A673 (cell line): ENCODE measurements around the gene SGCD. TPM values are rescaled to one million over a fixed set of nuclear protein-coding genes. Genes with fewer than 3 reads are reported as not detected.

Experiments used
- BruUV-seq: library from RNA; stranded (reverse); fragments of 400-500 nt; replicated peaks from 2 replicates; lab custom pipeline; 2021; lab: Mats Ljungman, UMichigan
- CTCF ChIA-PET: fragments of 300-600 bp; sonication (Branson Sonifier 250); formaldehyde crosslinking; loops from one replicate; lab custom pipeline; 2022; ENCODE audit warnings: antibody characterized with exemption; lab: Charles Lee
- POLR2A ChIA-PET: fragments of 300-600 bp; sonication (Branson Sonifier 250); formaldehyde crosslinking; loops from one replicate; lab custom pipeline; 2022; ENCODE audit warnings: antibody characterized with exemption; ENCODE audit not compliant: low non-redundant PET; lab: Charles Lee
- DNase-seq: peaks from one replicate; pipeline ENCODE4 v3.0.0-alpha.2; 2015; ENCODE audit warnings: low spot score
- H3K27ac ChIP-seq: fragments of 200-600 bp; sonication (generic); 2 replicates; pipeline ENCODE4 v1.5.1; 2016; ENCODE audit warnings: mixed run types, low read depth, mild to moderate bottlenecking, mixed read lengths, antibody characterized with exemption, low read length; ENCODE audit not compliant: poor library complexity, severe bottlenecking
- H3K27me3 ChIP-seq: fragments of 200-600 bp; sonication (generic); replicated peaks from 2 replicates; pipeline ENCODE4 v1.6.1; 2017; ENCODE audit warnings: mixed run types, low read depth, mild to moderate bottlenecking, mixed read lengths, antibody characterized with exemption, low read length; ENCODE audit not compliant: insufficient read depth, poor library complexity
- H3K36me3 ChIP-seq: fragments of 200-600 bp; sonication (generic); 2 replicates; pipeline ENCODE4 v1.6.1; 2016; ENCODE audit warnings: mixed run types, mild to moderate bottlenecking, mixed read lengths, antibody characterized with exemption, low read length; ENCODE audit not compliant: insufficient read depth, poor library complexity, severe bottlenecking
- H3K4me1 ChIP-seq: fragments of 200-600 bp; sonication (generic); 2 replicates; pipeline ENCODE4 v1.6.1; 2017; ENCODE audit warnings: mixed run types, mild to moderate bottlenecking, mixed read lengths, antibody characterized with exemption, low read length; ENCODE audit not compliant: insufficient read depth, poor library complexity, severe bottlenecking
- H3K4me3 ChIP-seq: fragments of 200-600 bp; sonication (generic); 2 replicates; pipeline ENCODE4 v1.5.1; 2016; ENCODE audit warnings: low read depth, mixed run types, mild to moderate bottlenecking, mixed read lengths, low read length; ENCODE audit not compliant: poor library complexity, severe bottlenecking
- H3K9me3 ChIP-seq: fragments of 200-600 bp; sonication (generic); 2 replicates; pipeline ENCODE4 v1.6.1; 2016; ENCODE audit warnings: mixed run types, low read depth, mild to moderate bottlenecking, mixed read lengths, antibody characterized with exemption, low read length; ENCODE audit not compliant: poor library complexity, severe bottlenecking
- EZH2 ChIP-seq: fragments of 200-600 bp; sonication (generic); IDR thresholded peaks from 2 replicates; pipeline ENCODE4 v1.6.1; 2017; ENCODE audit warnings: borderline replicate concordance, low read depth, mild to moderate bottlenecking, mixed read lengths, antibody characterized with exemption, low read length; ENCODE audit not compliant: poor library complexity, severe bottlenecking
- intact Hi-C: fragments of 100-400 bp; cut with micrococcal nuclease; formaldehyde crosslinking; loops from one replicate; pipeline ENCODE4 v1.10.0; 2022; ENCODE audit not compliant: unreplicated experiment
- total RNA-seq: library from RNA; stranded (reverse); gene quantifications from 2 replicates; pipeline ENCODE4 v1.2.3, GENCODE V29; 2021
- TF ChIP-seq, protein P1 (sequence below): fragments of 300-800, 200-600 bp; sonication (generic); conservative IDR thresholded peaks from 2 replicates; pipeline ENCODE4 v1.5.1; 2017; ENCODE audit warnings: low read depth, mild to moderate bottlenecking, antibody characterized with exemption, low read length, moderate library complexity, mixed read lengths

Gene SGCD
- total RNA-seq, 1 experiment from 2014 or later, result 0.17 TPM

DNA sequence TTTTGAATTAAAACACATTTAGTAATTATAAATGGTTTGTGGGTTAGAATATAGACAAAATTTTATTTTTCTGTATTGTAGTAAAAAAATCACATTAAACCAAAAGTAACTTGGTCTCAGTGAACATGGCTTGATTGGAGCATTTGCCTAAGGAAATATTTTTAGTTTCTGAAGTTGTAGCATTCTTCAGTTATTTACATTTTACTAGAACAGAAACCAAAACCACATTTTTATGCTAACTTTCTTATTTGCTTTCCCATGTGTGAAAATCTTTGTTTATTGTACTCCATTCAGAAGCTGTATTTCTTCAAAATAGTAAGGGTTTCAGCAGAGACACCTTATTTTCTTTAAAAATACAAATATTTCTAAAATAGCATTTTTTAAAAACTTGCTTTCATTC, 129.9 kb downstream of the SGCD start:
- POLR2A ChIA-PET, result no interaction called here
- Histone ChIP-seq H3K4me3 (no peak overlapping the region), H3K27ac (no peak overlapping the region), H3K4me1 (no peaks in the 10 kb centered on the region), H3K9me3 (no peaks in the 10 kb centered on the region), H3K36me3 (no peaks in the 10 kb centered on the region), H3K27me3 (no peaks in the 10 kb centered on the region)
- CTCF ChIA-PET, result no interaction called here
- DNase-seq, result no peak
- TF ChIP-seq, protein P1, sequence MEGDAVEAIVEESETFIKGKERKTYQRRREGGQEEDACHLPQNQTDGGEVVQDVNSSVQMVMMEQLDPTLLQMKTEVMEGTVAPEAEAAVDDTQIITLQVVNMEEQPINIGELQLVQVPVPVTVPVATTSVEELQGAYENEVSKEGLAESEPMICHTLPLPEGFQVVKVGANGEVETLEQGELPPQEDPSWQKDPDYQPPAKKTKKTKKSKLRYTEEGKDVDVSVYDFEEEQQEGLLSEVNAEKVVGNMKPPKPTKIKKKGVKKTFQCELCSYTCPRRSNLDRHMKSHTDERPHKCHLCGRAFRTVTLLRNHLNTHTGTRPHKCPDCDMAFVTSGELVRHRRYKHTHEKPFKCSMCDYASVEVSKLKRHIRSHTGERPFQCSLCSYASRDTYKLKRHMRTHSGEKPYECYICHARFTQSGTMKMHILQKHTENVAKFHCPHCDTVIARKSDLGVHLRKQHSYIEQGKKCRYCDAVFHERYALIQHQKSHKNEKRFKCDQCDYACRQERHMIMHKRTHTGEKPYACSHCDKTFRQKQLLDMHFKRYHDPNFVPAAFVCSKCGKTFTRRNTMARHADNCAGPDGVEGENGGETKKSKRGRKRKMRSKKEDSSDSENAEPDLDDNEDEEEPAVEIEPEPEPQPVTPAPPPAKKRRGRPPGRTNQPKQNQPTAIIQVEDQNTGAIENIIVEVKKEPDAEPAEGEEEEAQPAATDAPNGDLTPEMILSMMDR, result no peak
- no peak for TF ChIP-seq EZH2
- BruUV-seq, result no TSS peak
- intact Hi-C loops, result no loop called here

DNA sequence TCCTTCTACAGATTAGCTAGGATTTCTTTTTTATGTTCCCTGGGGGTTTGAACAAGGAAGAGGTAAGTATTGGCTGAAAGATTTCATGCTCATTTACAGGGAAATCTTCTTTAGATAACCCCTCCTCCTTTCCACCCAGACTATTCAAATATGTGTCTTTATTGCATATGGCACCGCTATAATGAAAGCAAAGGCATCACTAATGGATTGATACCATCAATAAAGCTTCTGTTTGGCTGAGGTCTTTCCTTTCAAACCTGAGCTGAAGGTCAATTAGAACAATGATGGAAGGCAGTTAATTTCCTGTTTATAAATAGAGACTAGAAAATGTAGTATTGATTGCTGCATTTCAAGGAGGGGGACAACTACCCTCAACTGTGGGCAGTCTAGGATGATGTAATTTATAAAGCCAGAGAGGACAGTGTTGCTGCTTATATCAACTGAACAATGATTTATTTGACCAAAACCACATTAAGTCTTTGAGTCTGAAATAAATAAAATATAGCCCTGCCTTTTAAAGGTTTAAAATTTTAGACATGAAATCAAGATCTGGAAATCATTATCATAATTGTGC, 132.9 kb downstream of the SGCD start:
- Histone ChIP-seq H3K4me3 (no peak overlapping the region), H3K27ac (no peak overlapping the region), H3K36me3 (no peaks in the 10 kb centered on the region), H3K9me3 (no peaks in the 10 kb centered on the region), H3K4me1 (no peaks in the 10 kb centered on the region), H3K27me3 (no peaks in the 10 kb centered on the region)
- intact Hi-C loops, result no loop called here
- ChIA-PET CTCF (no interaction called here), POLR2A (no interaction called here)
- TF ChIP-seq EZH2, result no peak
- TF ChIP-seq, protein P1, result no peak
- no TSS peak for BruUV-seq
- DNase-seq, result no peak

DNA sequence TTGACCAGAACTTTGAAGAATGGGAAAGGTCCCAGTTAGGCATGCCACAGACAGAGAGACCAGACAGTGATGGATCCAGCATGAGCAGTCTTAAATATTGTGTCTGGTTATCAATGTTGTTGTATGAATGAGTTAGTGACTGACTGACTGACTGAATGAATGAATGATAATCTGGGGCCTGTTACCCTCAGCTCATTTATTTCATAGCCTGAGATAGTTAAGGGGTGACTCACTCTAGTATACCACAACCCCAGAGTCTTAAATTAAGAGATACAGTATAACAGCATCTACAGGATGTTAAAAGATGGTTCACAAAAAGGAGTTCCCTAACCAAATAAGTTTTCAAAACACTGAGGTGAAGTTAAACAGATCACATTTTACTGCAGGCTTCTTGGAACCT, 133.5 kb downstream of the SGCD start:
- ChIA-PET CTCF (no interaction called here), POLR2A (no interaction called here)
- Histone ChIP-seq H3K27ac (no peak overlapping the region), H3K36me3 (no peaks in the 10 kb centered on the region), H3K4me1 (no peaks in the 10 kb centered on the region), H3K27me3 (no peaks in the 10 kb centered on the region), H3K4me3 (no peak overlapping the region), H3K9me3 (no peaks in the 10 kb centered on the region)
- TF ChIP-seq, protein P1, result no peak
- no peak for TF ChIP-seq EZH2
- no peak for DNase-seq
- BruUV-seq, result no TSS peak
- intact Hi-C loops, result no loop called here
